Common myeloid progenitor, CD34-positive (primary cell): Measurements from ENCODE around the gene HSH2D.

Experiments
- CTCF ChIA-PET: fragments of 350-600 bp; sonication (Branson Sonifier 250); formaldehyde crosslinking; loops from one replicate; lab custom pipeline; 2021; ENCODE audit warnings: antibody characterized with exemption; lab: Charles Lee
- POLR2A ChIA-PET: fragments of 350-600 bp; sonication (Branson Sonifier 250); formaldehyde crosslinking; loops from one replicate; lab custom pipeline; 2021; ENCODE audit warnings: antibody characterized with exemption; lab: Charles Lee
- DNase-seq, 3 donors: peaks; one replicate each; pipeline versions ENCODE4 v3.0.0 to v3.0.0-alpha.2; 2013
- H3K27ac ChIP-seq, 2 experiments: 1 replicate in 1 of 2; 2 replicates in 1 of 2; pipeline ENCODE4 v1.7.0; 2013; ENCODE audit warnings: inconsistent platforms in 2 of 2, low read length in 2 of 2, mild to moderate bottlenecking in 2 of 2, low read depth in 1 of 2, moderate library complexity in 1 of 2; ENCODE audit not compliant: severe bottlenecking in 2 of 2, insufficient read depth in 1 of 2, poor library complexity in 1 of 2
- H3K27me3 ChIP-seq, 5 experiments: replicated peaks in 2 of 5; 1 replicate in 3 of 5; 2 replicates in 2 of 5; pipeline versions ENCODE4 v1.6.1 to v1.7.0; 2013; ENCODE audit warnings: low read length in 4 of 5, mild to moderate bottlenecking in 2 of 5, moderate library complexity in 2 of 5, inconsistent platforms in 1 of 5; ENCODE audit not compliant: insufficient read depth in 5 of 5, control insufficient read depth in 4 of 5
- H3K36me3 ChIP-seq, 4 experiments: 1 replicate in 2 of 4; 2 replicates in 2 of 4; pipeline versions ENCODE4 v1.6.1 to v1.7.0; 2013; ENCODE audit warnings: low read length in 3 of 4, control low read depth in 1 of 4, mild to moderate bottlenecking in 1 of 4; ENCODE audit not compliant: control insufficient read depth in 4 of 4, insufficient read depth in 4 of 4
- H3K4me1 ChIP-seq, 4 experiments: 1 replicate in 3 of 4; 2 replicates in 1 of 4; pipeline versions ENCODE4 v1.6.1 to v1.7.1; 2013; ENCODE audit warnings: low read length in 3 of 4, mild to moderate bottlenecking in 3 of 4, control low read depth in 1 of 4, inconsistent platforms in 1 of 4, moderate library complexity in 1 of 4; ENCODE audit not compliant: control insufficient read depth in 4 of 4, insufficient read depth in 4 of 4; ENCODE audit errors: control extremely low read depth in 1 of 4
- H3K4me3 ChIP-seq, 7 experiments: 1 replicate in 4 of 7; 2 replicates in 3 of 7; pipeline versions ENCODE4 v1.5.1 to v1.7.0; 2013; ENCODE audit warnings: mild to moderate bottlenecking in 7 of 7, low read length in 6 of 7, moderate library complexity in 6 of 7, inconsistent platforms in 2 of 7, low read depth in 2 of 7, control low read depth in 1 of 7; ENCODE audit not compliant: insufficient read depth in 4 of 7, control insufficient read depth in 1 of 7; ENCODE audit errors: extremely low read depth in 1 of 7
- H3K9me3 ChIP-seq, 5 experiments: 1 replicate in 4 of 5; 2 replicates in 1 of 5; pipeline versions ENCODE4 v1.6.1 to v1.7.1; 2013; ENCODE audit warnings: low read length in 4 of 5, mild to moderate bottlenecking in 2 of 5, inconsistent platforms in 1 of 5, low read depth in 1 of 5, moderate library complexity in 1 of 5; ENCODE audit not compliant: control insufficient read depth in 4 of 5, insufficient read depth in 2 of 5; ENCODE audit errors: control extremely low read depth in 1 of 5
- WGBS: methylation state at CpG from one replicate; pipeline ENCODE4 v1.1.5; 2013; ENCODE audit not compliant: insufficient coverage; 5-methylcytosine and 5-hydroxymethylcytosine counted together

The HSH2D gene

GRCh38 chr19:16206046-16206605, 62.6 kb downstream of the HSH2D start:
- H3K4me1 ChIP-seq: no peaks in the 10 kb centered on the region
- no peak for DNase-seq
- H3K27ac ChIP-seq: no peak overlapping the region
- no peaks in the 10 kb centered on the region for H3K9me3 ChIP-seq
- whole genome bisulfite sequencing: 97% methylated on average over 11 of the region's 14 CpGs
- H3K36me3 ChIP-seq: peaks cover 21 to 90% (median 66%) of the 10 kb centered on the region in 4 experiments
- CTCF ChIA-PET: interaction anchor here (0.6 to 1.0 kb wide), 3 partner anchors 8 to 211 kb away, joined by 3 to 4 read pairs (median 3); partner anchors contain the start of gene AP1M1
- H3K4me3 ChIP-seq: no peak overlapping the region
- POLR2A ChIA-PET: interaction anchor here (0.7 kb wide), 1 partner anchor 19 kb away, joined by 4 read pairs; no protein-coding TSS in a partner anchor
- no peaks in the 10 kb centered on the region for H3K27me3 ChIP-seq

GRCh38 chr19:16206637-16207036, 63.2 kb downstream of the HSH2D start:
- no peak for DNase-seq
- Histone ChIP-seq H3K4me1 (no peaks in the 10 kb centered on the region), H3K36me3 (peaks cover 25 to 92% (median 69%) of the 10 kb centered on the region in 4 experiments), H3K9me3 (no peaks in the 10 kb centered on the region), H3K27me3 (no peaks in the 10 kb centered on the region), H3K4me3 (no peak overlapping the region), H3K27ac (no peak overlapping the region)
- ChIA-PET CTCF (interaction anchor here (0.6 to 1.0 kb wide), 3 partner anchors 9 to 210 kb away, joined by 3 to 4 read pairs (median 3); partner anchors contain the start of gene AP1M1), POLR2A (interaction anchor here (0.7 kb wide), 1 partner anchor 18 kb away, joined by 4 read pairs; no protein-coding TSS in a partner anchor)
- WGBS: 98% methylated on average over 7 of the region's 7 CpGs

GRCh38 chr19:16207063-16207462, 63.6 kb downstream of the HSH2D start:
- peaks cover 26 to 92% (median 66%) of the 10 kb centered on the region in 4 experiments for H3K36me3 ChIP-seq
- WGBS: 100% methylated on average over 10 of the region's 10 CpGs
- ChIA-PET POLR2A (no interaction called here), CTCF (interaction anchor here (1.0 kb wide), 2 partner anchors 9 to 210 kb away, joined by 3 to 4 read pairs; partner anchors contain the start of gene AP1M1)
- no peaks in the 10 kb centered on the region for H3K27me3 ChIP-seq
- H3K4me3 ChIP-seq: no peak overlapping the region
- H3K27ac ChIP-seq: no peak overlapping the region
- no peaks in the 10 kb centered on the region for H3K4me1 ChIP-seq
- no peaks in the 10 kb centered on the region for H3K9me3 ChIP-seq
- DNase-seq: no peak

GRCh38 chr19:16207490-16208025, 64.1 kb downstream of the HSH2D start:
- ChIA-PET POLR2A (interaction anchor here (0.6 kb wide), 1 partner anchor 31 kb away, joined by 4 read pairs; no protein-coding TSS in a partner anchor), CTCF (interaction anchor here (1.9 kb wide), 1 partner anchor 179 kb away, joined by 4 read pairs; no protein-coding TSS in a partner anchor)
- Histone ChIP-seq H3K4me1 (no peaks in the 10 kb centered on the region), H3K27ac (no peak overlapping the region), H3K9me3 (no peaks in the 10 kb centered on the region), H3K27me3 (no peaks in the 10 kb centered on the region), H3K36me3 (peaks cover 26 to 90% (median 64%) of the 10 kb centered on the region in 4 experiments), H3K4me3 (no peak overlapping the region)
- WGBS: 95% methylated on average over 12 of the region's 12 CpGs
- no peak for DNase-seq
